GM19099 (cell line): ENCODE measurements around the gene PRSS50.

Experiments used
- POLR2A ChIP-seq: IDR thresholded peaks from 3 replicates; pipeline ENCODE4 v1.6.1; 2011; ENCODE audit warnings: low read depth; ENCODE audit not compliant: insufficient read length; ENCODE audit errors: extremely low read depth

Gene PRSS50

GRCh38 chr3:46713898-46714552 is 3.6 kb downstream of the PRSS50 start:
- TF ChIP-seq POLR2A: no peak

- TF ChIP-seq POLR2A: no peak
These were observed 4.4 kb downstream of the PRSS50 start for GRCh38 chr3:46713050-46713897.

GRCh38 chr3:46712191-46713049 is 5.2 kb downstream of the PRSS50 start:
- TF ChIP-seq POLR2A: no peak

- no peak for TF ChIP-seq POLR2A
These were observed 5.9 kb downstream of the PRSS50 start for GRCh38 chr3:46711760-46712159.

DNA sequence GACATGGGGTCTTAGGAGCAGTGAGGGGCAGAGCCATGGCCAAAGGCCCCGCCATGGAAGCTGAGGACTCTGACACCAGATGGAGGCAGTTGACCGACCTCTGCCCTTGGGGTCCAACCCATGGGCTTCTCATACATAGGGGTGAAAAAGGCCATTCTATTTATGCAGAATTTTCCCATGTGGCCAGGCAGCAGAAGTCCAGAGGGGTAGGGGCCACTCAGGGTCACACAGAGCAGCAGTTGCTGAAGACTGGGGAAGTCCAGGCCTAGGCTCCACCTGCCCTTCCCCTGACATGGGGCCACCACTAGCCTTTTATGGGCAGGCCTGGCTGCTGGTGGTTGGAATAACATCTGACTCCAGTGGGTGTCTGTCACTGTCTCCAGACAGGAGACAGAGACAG is 6.4 kb downstream of the PRSS50 start:
- no peak for TF ChIP-seq POLR2A

DNA sequence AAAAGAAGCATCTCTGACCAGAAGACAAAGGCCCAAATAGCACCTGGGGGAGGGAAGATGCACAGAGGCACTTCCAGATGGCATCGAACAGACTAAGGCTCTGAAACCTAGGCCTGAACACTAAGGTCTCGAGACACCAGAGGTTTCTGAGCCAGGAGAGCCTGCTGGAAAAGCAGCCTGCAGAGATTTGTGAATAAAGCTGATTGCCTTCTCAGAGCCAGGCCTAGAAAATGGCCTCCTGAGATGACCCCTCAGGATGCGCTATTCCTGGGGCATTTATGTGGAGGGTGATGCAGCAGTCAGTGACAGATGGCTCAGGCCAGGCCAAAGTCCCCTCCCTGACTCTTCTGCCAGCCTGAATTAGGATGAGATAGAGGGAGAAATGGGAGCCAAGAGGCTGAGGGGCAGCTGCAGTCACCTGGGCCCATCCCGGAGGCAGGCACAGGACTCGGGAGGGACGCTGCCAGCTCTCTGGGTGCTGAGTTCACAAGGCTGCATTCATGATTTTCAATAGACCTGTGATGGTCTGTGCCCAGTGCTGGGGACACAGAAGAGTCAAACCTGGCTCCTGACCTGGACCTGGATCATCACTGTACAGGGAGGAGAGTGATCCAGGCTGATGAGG is 6.9 kb downstream of the PRSS50 start:
- TF ChIP-seq POLR2A: no peak

GRCh38 chr3:46710229-46710628 is 7.4 kb downstream of the PRSS50 start:
- TF ChIP-seq POLR2A: no peak

DNA sequence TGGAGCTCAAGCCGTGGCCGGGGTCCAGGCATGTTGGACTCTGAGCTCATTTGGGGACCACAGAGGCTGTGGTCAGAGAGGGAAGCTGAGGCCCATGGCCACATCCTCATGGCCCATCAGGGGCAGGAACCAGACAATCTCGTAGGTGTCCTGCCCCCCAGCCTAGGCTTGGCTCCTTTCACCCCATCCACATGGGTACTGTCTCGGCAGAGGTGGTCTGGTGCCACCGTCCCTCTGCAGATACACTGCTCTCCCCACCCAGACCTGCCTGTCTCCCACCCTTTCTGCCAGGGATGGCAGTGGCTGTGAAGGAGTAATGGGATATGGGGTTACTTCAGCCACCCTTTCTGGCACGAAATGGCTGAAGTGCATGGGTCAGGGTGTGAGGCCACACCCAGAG is 7.9 kb downstream of the PRSS50 start:
- no peak for TF ChIP-seq POLR2A

- TF ChIP-seq POLR2A: no peak
These were observed 8.5 kb downstream of the PRSS50 start for GRCh38 chr3:46709157-46709654.

DNA sequence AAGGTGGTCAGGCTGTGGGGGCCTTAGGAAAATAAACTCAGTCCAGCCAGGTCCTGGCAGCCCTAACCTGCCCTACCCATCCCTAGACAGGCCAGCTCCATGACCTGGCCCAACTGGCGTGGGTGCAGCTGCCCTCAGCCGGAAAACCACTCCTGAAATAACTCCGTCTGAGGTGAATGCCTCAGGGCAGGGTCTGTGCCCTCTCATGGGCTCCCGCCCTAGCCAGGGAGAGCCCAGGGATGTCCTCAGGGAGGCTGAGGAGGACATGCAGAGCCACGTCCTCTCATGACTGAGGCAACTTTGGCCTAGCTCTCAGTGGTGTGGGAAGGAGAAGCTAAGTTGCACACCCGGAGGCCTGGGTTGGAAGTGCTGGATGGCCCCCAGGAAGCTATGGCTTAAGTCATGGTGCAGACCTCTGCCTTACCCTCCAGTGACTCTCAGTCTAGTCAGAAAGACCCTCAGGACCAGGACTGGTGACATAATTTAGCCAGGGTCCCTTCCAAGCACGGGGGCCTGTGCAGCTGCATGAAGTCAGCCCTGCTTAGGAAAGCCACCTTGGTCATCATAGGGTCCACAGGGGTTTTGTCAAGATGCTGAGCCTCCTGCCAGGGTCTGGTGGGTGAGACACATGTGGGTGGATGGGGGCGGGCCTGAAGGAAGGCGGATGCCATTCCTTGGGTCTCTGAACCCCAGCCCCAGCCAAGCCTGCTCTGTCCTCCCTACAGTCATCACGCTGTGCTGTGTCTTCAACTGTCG is 9.1 kb downstream of the PRSS50 start:
- TF ChIP-seq POLR2A: no peak

DNA sequence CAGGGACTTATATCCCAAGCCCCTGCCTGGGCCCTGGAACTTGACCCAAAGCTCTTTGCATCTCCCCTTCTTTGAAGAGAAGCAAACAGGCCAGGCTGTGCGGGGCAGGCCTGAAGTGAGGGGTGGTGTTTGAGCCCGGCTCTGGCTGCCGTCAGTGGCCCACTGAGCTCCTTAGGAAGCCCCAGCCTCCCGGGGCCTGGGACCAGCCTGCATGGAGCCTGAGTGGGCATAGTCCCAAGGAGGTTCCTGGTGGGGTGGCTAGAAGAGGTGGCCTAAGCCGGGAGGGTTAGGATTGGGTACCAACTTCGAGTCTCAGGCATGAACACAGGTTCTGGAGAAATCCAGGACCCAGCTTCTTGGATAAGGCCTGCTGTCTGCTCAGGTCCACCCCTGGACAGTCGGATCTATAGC is 10.1 kb downstream of the PRSS50 start:
- TF ChIP-seq POLR2A: no peak

GRCh38 chr3:46706771-46707582 is 10.7 kb downstream of the PRSS50 start:
- TF ChIP-seq POLR2A: no peak
